ENCODE results near the gene SRSF11.

Gene SRSF11

DNA sequence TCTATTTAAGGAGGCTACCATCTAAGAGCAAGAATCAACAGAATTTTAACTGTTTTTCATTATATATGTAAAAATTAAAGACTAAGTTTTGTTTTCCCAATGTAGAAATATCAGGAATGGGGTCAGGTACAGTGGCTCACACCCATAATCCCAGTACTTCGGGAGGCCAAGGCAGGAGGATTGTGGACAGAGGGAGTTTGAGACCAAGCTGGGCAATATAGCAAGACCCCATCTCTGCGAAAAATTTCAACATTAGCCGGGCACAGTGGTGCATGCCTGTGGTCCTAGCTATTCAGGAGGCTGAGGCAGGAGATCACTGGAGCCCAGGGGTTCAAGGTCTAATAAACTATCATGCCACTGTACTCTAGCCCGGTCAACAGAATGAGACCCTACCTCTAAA lies 21.1 kb upstream of the SRSF11 start:
- Histone ChIP-seq H3K4me1 (ENCODE audit: control insufficient read depth in 1 of 2, insufficient read depth in 2 of 2, low read length in 2 of 2) (no peaks in the 10 kb centered on the region), H3K4me3 (ENCODE audit: low read depth, low read length) (no peak overlapping the region), H3K27me3 (ENCODE audit: insufficient read depth, low read length) (no peaks in the 10 kb centered on the region), H3K36me3 (ENCODE audit: control insufficient read depth in 1 of 2, insufficient read depth in 2 of 2, low read length in 2 of 2) (peaks cover 0 to 1% of the 10 kb centered on the region in 2 experiments), H2BK12ac (ENCODE audit: low read length) (no peak overlapping the region), H2BK120ac (ENCODE audit: insufficient read depth, low read length, poor library complexity) (no peak overlapping the region), H3K79me2 (ENCODE audit: control insufficient read depth, insufficient read depth, low read length, poor library complexity) (peaks cover 4% of the 10 kb centered on the region), H4K91ac (ENCODE audit: low read depth, low read length) (no peak overlapping the region), H2AFZ (ENCODE audit: insufficient read depth, low read length, poor library complexity) (no peak overlapping the region), H2AK5ac (ENCODE audit: low read length) (no peak overlapping the region), H4K12ac (ENCODE audit: low read depth, low read length) (no peak overlapping the region), H3K9me3 (ENCODE audit: insufficient read depth, low read depth, low read length) (no peaks in the 10 kb centered on the region), H3K9ac (ENCODE audit: low read length) (no peak overlapping the region), H3K23ac (ENCODE audit: low read length) (no peak overlapping the region), H3K79me1 (ENCODE audit: low read length) (no peaks in the 10 kb centered on the region), H3K27ac (ENCODE audit: low read depth, low read length) (no peak overlapping the region), H3K18ac (ENCODE audit: low read length) (no peak overlapping the region), H4K8ac (ENCODE audit: low read depth, low read length) (no peak overlapping the region), H2BK5ac (ENCODE audit: low read depth, low read length, poor library complexity) (no peak overlapping the region), H3K14ac (ENCODE audit: low read length) (no peak overlapping the region), H3K4ac (ENCODE audit: low read depth, low read length) (peak overlapping the region; percentile 12), H3K4me2 (ENCODE audit: low read length) (no peak overlapping the region)
- DNase-seq = no peak
- WGBS (ENCODE audit: extremely low coverage, insufficient coverage, insufficient read length) = no CpG with 5 or more reads among the region's 4 CpGs

DNA sequence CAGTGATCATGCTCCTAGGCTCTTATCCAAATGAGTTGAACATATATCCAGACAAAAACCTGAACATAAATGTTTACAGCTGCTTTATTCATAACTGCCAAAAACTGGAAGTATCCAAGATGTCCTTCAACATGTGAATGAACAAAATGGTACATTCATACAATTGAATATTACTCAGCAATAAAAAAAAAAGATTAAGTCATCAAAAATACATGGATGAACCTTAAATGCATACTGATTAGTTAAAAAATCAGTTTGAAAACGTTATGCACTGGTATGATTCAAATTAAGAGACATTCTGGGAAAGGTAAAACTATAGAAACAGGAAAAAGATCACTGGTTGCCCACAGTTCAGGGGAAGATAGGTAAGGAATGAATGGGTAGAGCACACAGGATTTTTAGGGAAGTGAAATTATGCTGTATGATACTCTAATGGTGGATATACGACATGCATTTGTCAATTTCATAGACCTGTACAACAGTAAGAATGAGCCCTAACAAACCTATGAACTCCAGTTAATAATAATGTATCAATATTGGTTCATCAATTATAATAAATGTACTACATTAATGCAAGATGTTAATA lies 18.9 kb upstream of the SRSF11 start:
- H4K12ac ChIP-seq (ENCODE audit: low read depth, low read length) = no peak overlapping the region
- H3K36me3 ChIP-seq (ENCODE audit: control insufficient read depth in 1 of 2, insufficient read depth in 2 of 2, low read length in 2 of 2) = peaks cover 0 to 3% of the 10 kb centered on the region in 2 experiments
- H3K9ac ChIP-seq (ENCODE audit: low read length) = no peak overlapping the region
- H3K27me3 ChIP-seq (ENCODE audit: insufficient read depth, low read length) = no peaks in the 10 kb centered on the region
- no CpG with 5 or more reads among the region's 2 CpGs for WGBS (ENCODE audit: extremely low coverage, insufficient coverage, insufficient read length)
- no peak for DNase-seq
- no peak overlapping the region for H2BK12ac ChIP-seq (ENCODE audit: low read length)
- no peak overlapping the region for H2BK5ac ChIP-seq (ENCODE audit: low read depth, low read length, poor library complexity)
- peaks cover 11% of the 10 kb centered on the region for H3K79me2 ChIP-seq (ENCODE audit: control insufficient read depth, insufficient read depth, low read length, poor library complexity)
- H4K91ac ChIP-seq (ENCODE audit: low read depth, low read length) = no peak overlapping the region
- H3K9me3 ChIP-seq (ENCODE audit: insufficient read depth, low read depth, low read length) = no peaks in the 10 kb centered on the region
- H3K4me2 ChIP-seq (ENCODE audit: low read length) = no peak overlapping the region
- no peak overlapping the region for H2AFZ ChIP-seq (ENCODE audit: insufficient read depth, low read length, poor library complexity)
- peaks cover 6% of the 10 kb centered on the region for H3K79me1 ChIP-seq (ENCODE audit: low read length)
- H2AK5ac ChIP-seq (ENCODE audit: low read length) = no peak overlapping the region
- no peak overlapping the region for H3K14ac ChIP-seq (ENCODE audit: low read length)
- no peaks in the 10 kb centered on the region for H3K4me1 ChIP-seq (ENCODE audit: control insufficient read depth in 1 of 2, insufficient read depth in 2 of 2, low read length in 2 of 2)
- no peak overlapping the region for H3K4me3 ChIP-seq (ENCODE audit: low read depth, low read length)
- H2BK120ac ChIP-seq (ENCODE audit: insufficient read depth, low read length, poor library complexity) = no peak overlapping the region
- H4K8ac ChIP-seq (ENCODE audit: low read depth, low read length) = no peak overlapping the region
- H3K23ac ChIP-seq (ENCODE audit: low read length) = no peak overlapping the region
- H3K4ac ChIP-seq (ENCODE audit: low read depth, low read length) = no peak overlapping the region
- H3K18ac ChIP-seq (ENCODE audit: low read length) = no peak overlapping the region
- no peak overlapping the region for H3K27ac ChIP-seq (ENCODE audit: low read depth, low read length)

DNA sequence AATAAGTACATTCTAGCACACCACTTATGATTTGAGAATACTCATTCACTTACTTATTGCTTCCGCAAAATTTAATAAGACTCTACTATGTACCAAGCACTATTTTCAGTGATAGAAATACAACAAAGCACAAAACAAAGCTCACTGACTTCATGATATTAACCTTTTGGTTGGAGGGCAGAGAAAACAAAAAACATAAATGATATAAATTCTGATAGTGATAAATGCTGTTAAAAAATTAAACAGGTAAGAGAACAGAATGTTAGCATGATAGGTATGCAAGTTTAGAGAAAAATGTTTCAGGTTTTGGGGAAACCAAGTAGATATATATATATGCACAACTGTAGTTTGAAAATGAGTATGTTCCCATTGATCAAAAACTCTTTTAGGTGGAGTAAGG lies 17.0 kb upstream of the SRSF11 start:
- H3K27ac ChIP-seq (ENCODE audit: low read depth, low read length) = no peak overlapping the region
- DNase-seq = no peak
- no peak overlapping the region for H3K4me2 ChIP-seq (ENCODE audit: low read length)
- no peak overlapping the region for H2BK5ac ChIP-seq (ENCODE audit: low read depth, low read length, poor library complexity)
- no peak overlapping the region for H4K8ac ChIP-seq (ENCODE audit: low read depth, low read length)
- no peak overlapping the region for H3K4ac ChIP-seq (ENCODE audit: low read depth, low read length)
- no peak overlapping the region for H3K23ac ChIP-seq (ENCODE audit: low read length)
- H3K14ac ChIP-seq (ENCODE audit: low read length) = no peak overlapping the region
- no peak overlapping the region for H4K12ac ChIP-seq (ENCODE audit: low read depth, low read length)
- H3K79me1 ChIP-seq (ENCODE audit: low read length) = peaks cover 6% of the 10 kb centered on the region
- peaks cover 17% of the 10 kb centered on the region for H3K79me2 ChIP-seq (ENCODE audit: control insufficient read depth, insufficient read depth, low read length, poor library complexity)
- no peak overlapping the region for H2BK120ac ChIP-seq (ENCODE audit: insufficient read depth, low read length, poor library complexity)
- H3K4me3 ChIP-seq (ENCODE audit: low read depth, low read length) = no peak overlapping the region
- H2AK5ac ChIP-seq (ENCODE audit: low read length) = no peak overlapping the region
- no peaks in the 10 kb centered on the region for H3K4me1 ChIP-seq (ENCODE audit: control insufficient read depth in 1 of 2, insufficient read depth in 2 of 2, low read length in 2 of 2)
- WGBS (ENCODE audit: extremely low coverage, insufficient coverage, insufficient read length) = no CpG with 5 or more reads among the region's 1 CpG
- no peak overlapping the region for H4K91ac ChIP-seq (ENCODE audit: low read depth, low read length)
- H3K36me3 ChIP-seq (ENCODE audit: control insufficient read depth in 1 of 2, insufficient read depth in 2 of 2, low read length in 2 of 2) = peaks cover 7 to 10% of the 10 kb centered on the region in 2 experiments
- H3K9me3 ChIP-seq (ENCODE audit: insufficient read depth, low read depth, low read length) = no peaks in the 10 kb centered on the region
- no peak overlapping the region for H3K18ac ChIP-seq (ENCODE audit: low read length)
- no peak overlapping the region for H2AFZ ChIP-seq (ENCODE audit: insufficient read depth, low read length, poor library complexity)
- H2BK12ac ChIP-seq (ENCODE audit: low read length) = no peak overlapping the region
- H3K9ac ChIP-seq (ENCODE audit: low read length) = no peak overlapping the region
- no peaks in the 10 kb centered on the region for H3K27me3 ChIP-seq (ENCODE audit: insufficient read depth, low read length)

DNA sequence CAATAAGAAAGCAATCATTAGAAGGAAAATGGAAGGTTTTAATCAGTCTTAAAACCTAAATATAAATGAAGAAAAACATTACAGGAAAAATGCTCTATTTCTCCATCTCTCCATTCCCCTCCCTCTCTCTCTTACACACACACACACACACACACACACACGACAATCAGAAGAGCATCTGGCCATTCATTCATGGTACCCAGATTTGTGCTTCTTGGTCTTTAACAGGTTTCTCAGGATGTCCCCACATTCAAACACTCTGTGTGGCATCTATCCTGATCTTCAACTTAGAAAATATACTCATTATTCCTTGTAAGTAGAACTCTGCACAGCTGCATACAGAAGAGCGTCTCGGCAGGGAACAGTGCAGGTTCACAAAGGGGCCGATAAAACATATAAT lies 16.6 kb upstream of the SRSF11 start:
- Histone ChIP-seq H3K36me3 (ENCODE audit: control insufficient read depth in 1 of 2, insufficient read depth in 2 of 2, low read length in 2 of 2) (peaks cover 7 to 10% of the 10 kb centered on the region in 2 experiments), H3K18ac (ENCODE audit: low read length) (no peak overlapping the region), H3K23ac (ENCODE audit: low read length) (no peak overlapping the region), H2BK12ac (ENCODE audit: low read length) (no peak overlapping the region), H3K4me2 (ENCODE audit: low read length) (peak overlapping the region; percentile 85), H4K12ac (ENCODE audit: low read depth, low read length) (no peak overlapping the region), H3K4me1 (ENCODE audit: control insufficient read depth in 1 of 2, insufficient read depth in 2 of 2, low read length in 2 of 2) (no peaks in the 10 kb centered on the region), H3K9ac (ENCODE audit: low read length) (peak overlapping the region; percentile 15), H4K8ac (ENCODE audit: low read depth, low read length) (no peak overlapping the region), H3K4me3 (ENCODE audit: low read depth, low read length) (no peak overlapping the region), H3K9me3 (ENCODE audit: insufficient read depth, low read depth, low read length) (no peaks in the 10 kb centered on the region), H3K27me3 (ENCODE audit: insufficient read depth, low read length) (no peaks in the 10 kb centered on the region), H3K4ac (ENCODE audit: low read depth, low read length) (peak overlapping the region; percentile 35), H3K79me1 (ENCODE audit: low read length) (peaks cover 6% of the 10 kb centered on the region), H3K79me2 (ENCODE audit: control insufficient read depth, insufficient read depth, low read length, poor library complexity) (peaks cover 17% of the 10 kb centered on the region), H3K27ac (ENCODE audit: low read depth, low read length) (no peak overlapping the region), H2AK5ac (ENCODE audit: low read length) (peak overlapping the region; percentile 62), H4K91ac (ENCODE audit: low read depth, low read length) (no peak overlapping the region), H2AFZ (ENCODE audit: insufficient read depth, low read length, poor library complexity) (peak overlapping the region; percentile 64), H2BK5ac (ENCODE audit: low read depth, low read length, poor library complexity) (no peak overlapping the region), H2BK120ac (ENCODE audit: insufficient read depth, low read length, poor library complexity) (no peak overlapping the region), H3K14ac (ENCODE audit: low read length) (no peak overlapping the region)
- WGBS (ENCODE audit: extremely low coverage, insufficient coverage, insufficient read length) = no CpG with 5 or more reads among the region's 4 CpGs
- DNase-seq = no peak

Data from trophoblast cell (in vitro differentiated cells and primary cell).